GM20431 (cell line): Measurements from ENCODE around the gene MID1.

Experiments used
- in situ Hi-C: fragments of 300-500 bp; cut with MseI, MboI; formaldehyde crosslinking; loops from one replicate; pipeline ENCODE4 v1.15.0; 2020; ENCODE audit warnings: low sequenced_read_pairs; ENCODE audit not compliant: unreplicated experiment

The MID1 gene

DNA sequence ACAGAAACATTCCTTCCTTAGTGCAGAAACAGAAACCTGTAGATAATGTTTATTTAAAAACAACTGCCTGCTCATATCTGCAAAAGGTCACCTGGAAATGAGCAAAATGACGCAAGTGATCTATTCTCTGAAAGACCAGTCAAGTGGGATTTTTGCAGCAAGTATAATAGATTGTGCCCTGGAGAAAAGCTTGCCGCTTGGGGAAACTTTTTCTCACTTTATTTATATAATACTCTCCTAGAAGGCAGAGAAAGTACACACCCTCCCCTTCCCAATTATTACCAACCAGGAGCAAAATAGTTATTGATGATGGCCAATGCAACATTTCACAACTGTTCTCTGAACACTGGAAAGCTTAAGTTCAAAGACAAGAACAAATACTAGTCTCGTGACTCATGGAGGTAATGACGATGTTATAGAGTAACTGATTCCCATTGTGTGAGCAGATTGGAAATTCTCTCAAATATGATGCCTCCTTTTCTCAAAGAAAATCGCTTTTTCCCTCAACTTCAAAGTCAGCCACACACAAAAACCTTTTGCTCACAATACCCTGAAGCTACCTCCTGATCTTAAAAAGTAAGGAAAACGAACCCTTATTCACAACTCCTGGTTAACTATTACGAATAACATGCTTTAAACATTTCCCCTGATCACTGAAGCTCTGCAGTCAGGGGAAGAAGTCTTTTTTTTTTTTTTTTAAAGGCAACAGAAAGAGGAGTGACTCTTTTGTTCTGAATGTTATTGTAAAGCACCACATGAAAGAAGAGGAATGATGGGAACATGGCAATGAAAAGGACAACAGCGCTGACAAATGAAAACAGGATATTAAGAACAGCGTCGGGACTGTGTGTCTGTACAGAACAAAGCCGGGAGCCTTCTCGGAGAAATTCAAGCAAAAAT, 41.0 kb downstream of the MID1 start:
- in situ Hi-C loops = no loop called here

DNA sequence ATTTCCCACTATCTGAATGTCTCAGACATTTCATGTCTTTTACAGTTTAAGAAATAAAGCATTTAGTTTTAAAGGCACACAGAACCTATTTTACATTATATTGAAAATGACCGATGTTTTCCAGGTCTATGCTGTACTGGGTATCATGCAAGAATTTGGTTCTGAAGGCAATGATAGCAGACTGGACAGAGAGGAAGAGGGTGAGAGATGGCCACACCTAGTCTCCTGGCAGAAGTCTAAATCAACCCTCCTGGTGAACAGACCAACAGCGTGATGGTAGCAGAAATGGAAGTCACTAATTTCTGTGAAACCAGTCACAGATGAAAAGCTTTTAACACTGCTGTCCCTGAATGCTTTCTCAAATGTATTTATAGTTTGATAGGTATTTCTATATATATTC, 41.9 kb downstream of the MID1 start:
- in situ Hi-C loops = no loop called here

DNA sequence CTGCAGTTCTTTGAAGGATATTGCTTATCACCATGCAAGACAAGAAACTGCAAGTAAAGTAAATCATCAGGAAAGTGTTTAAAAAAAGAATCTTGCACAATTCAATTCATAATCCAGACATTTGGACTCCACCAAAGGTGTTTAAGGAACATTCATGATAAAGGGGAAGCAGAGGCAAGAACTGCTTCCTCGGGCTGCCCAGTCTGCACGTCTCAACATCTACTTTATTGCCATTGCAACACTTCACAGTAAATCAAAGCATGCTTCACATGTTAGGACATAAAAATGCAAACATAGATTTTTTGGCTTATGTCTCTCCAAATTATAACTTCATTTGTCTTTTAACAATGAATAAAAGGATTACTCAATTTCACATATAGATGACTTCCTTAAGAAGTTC, 42.5 kb downstream of the MID1 start:
- in situ Hi-C loops = no loop called here

GRCh38 chrX:10576777-10577447, 43.5 kb downstream of the MID1 start:
- in situ Hi-C loops = no loop called here

GRCh38 chrX:10576186-10576585, 44.2 kb downstream of the MID1 start:
- in situ Hi-C loops = no loop called here

DNA sequence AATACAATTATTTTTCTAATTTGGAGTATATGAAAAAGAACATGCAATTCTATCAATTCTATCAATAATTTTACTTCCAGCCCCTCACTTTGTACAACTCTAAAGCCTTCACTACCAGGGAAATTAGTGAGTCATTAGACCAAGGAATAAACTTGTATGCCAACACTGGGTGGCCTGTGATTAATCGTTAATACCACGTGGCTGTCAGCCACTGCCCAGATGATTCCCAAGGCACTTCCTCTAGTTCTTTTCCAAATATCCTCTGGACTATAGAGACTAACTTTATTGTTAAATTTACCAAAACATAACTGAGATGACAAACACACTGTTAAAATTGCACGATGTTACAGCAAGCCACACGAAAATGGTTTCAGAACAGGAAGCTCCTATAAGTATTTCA, 45.7 kb downstream of the MID1 start:
- in situ Hi-C loops = no loop called here

GRCh38 chrX:10571260-10571659, 49.1 kb downstream of the MID1 start:
- in situ Hi-C loops = no loop called here

DNA sequence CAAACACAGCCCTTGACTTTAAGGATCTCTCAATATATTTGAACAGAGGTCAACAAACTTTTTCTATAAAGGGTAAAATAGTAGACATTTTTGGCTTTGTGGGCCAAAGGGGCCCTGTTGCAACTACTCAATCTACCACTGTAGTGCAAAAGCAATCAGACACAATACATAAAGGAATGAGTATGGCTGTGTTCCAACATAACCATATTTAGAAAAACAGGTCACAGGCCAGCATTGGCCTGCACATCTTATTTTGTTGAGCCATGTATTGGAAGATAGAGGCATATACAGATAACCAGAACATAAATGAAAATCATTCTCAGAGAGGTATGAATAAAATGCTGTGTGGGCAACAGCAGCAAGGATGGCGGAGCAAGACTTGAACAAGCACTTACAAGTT, 49.8 kb downstream of the MID1 start:
- in situ Hi-C loops = no loop called here

DNA sequence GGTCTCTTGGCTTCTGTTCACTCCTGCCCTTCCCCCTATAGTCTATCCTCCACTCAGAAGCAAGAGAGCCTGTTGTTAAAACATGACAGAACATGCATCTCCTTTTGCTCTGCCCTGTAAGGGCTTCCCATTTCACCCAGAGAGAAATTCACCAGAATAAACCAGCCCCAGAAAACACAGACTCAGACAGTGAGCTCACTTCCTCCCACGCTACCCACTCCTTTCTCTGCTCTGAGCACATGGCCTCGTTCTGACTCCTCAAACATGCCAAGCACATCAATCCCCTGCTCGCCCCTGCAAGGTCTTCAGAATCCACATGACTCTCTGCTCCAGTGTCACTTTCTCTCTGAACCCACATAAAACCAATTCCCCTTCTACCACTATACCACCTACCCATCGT, 50.4 kb downstream of the MID1 start:
- in situ Hi-C loops = no loop called here

GRCh38 chrX:10568428-10568827, 52.0 kb downstream of the MID1 start:
- in situ Hi-C loops = no loop called here

DNA sequence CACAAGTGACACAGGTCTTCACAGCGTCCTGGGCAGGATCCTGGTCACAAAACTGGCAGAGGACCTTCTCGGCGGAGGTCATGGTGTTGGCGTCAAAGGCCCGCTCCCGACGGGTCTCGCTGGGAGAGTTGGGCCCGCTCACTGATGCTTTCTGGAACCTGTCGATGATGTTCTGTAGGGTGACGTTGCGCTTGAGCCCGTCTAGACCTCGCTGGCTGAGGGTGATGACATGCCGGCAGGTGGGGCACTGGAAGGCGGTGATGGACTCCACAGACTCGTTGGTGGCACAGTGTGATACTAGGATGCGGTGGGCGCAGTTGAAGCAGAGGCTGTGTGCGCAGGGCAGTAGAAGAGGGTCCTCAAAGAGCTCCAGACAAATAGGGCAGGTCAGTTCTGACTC, 53.2 kb downstream of the MID1 start:
- in situ Hi-C loops = no loop called here

GRCh38 chrX:10566716-10567097, 53.7 kb downstream of the MID1 start:
- in situ Hi-C loops = no loop called here

GRCh38 chrX:10564484-10564883, 55.9 kb downstream of the MID1 start:
- in situ Hi-C loops = no loop called here

GRCh38 chrX:10557166-10557565, 63.2 kb downstream of the MID1 start:
- in situ Hi-C loops = no loop called here

- in situ Hi-C loops = no loop called here
These were observed 64.0 kb downstream of the MID1 start for GRCh38 chrX:10556405-10556804.

DNA sequence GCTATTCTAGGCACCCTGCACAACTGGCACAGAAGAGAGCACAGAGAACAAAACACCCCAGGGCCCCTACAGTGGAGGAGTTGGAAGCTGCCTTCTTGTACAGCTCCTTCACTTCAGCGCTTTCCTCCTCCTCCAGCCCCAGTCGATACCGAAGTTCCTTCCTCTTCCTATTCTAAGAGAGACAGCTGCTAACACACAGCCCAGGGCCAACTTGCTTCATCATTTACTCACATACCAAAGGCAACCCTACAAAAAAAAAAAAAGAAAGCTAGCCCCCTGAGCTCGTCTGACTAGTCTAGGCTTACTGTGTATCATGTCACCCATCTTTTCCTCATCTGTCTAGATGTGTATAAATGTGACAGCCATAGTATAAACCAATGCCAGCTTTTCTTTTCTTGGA, 64.5 kb downstream of the MID1 start:
- in situ Hi-C loops = no loop called here

DNA sequence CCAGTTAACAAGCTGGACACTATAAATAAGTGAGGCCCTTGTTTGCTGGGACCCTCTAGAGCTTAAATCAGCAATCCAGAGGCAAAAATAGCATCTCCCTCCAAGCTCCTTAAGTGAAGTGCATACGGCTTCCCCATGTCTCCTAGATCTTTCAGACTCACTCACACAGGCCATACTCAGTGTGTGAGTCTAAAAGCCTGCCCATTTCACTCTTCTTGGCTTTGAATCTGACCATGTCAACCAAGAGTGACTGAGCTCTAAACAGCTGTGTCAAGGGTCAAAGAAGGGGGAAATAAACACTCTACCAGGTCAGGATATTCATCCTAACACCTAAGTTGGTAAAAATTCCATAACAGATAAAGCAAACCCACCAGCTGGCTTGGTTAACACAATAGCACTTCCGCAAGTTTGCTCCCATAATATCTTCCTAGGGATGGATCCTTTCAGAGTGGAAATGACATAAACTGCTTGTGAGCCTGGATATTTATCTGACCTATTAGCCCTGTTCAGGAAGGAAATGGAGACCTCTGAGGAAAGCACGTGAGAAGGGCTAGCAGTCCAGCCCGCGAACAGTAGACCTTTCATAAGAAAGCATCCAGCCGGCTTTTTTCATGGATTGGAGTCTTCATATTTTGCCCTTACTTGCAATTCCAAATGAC, 65.6 kb downstream of the MID1 start:
- in situ Hi-C loops = no loop called here

DNA sequence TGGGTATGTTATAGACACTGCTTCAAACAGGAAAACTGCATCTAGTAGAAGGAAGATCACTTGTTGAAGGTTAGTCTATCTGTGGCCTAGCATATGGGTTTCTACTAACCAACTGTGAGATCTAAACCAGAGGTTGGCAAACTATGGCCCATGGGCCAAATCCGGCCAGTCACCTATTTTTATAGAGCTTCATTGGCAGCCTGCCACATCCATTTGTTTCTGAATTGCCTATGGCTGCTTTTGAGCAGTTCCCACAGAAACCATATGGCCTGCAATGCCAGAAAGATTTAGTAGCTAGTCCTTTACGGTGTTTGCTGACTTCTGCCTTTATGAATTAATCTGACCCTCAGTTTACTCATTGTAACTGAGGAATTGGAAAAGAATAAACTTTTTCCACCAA, 71.1 kb downstream of the MID1 start:
- in situ Hi-C loops = no loop called here

DNA sequence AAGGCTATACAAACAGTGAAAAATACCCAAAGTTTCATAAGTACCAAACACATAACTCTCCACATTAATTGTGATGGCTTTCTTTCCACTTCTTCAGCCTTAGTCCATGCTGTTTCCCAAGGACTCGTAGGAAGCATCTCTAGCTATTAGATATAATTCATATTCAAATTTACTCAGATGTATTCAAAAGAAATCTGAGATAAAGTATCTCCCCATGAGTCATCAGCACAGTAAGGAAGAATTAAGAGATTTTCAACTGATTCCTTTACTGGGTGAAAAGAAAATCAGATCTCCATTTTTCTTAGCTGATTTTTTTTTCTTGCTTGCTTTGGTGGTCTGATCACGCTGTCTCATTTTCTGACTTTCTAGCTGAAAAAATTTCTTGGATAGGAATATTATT, 71.7 kb downstream of the MID1 start:
- in situ Hi-C loops = no loop called here

- in situ Hi-C loops = no loop called here
These were observed 74.5 kb downstream of the MID1 start for GRCh38 chrX:10545882-10546281.

DNA sequence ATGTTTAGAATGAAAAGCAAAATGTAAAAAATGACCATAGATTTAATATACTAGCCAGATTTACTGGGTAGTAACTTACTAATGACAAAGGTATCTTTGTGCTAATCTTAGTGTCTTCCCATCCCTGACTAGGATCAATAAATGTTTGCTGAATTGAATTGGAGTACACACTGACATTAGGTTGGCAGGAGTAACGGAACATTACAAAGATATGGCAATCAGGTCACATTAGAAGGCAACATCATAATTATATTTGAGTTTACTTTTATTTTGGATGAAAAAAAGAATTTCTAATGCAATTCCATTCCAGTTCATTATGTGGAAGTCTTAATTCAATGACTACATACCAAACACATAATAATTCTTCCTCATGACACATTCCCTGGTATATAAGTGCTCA, 77.8 kb downstream of the MID1 start:
- in situ Hi-C loops = no loop called here
